ENCODE data around the gene SLC44A1.

Gene SLC44A1

DNA sequence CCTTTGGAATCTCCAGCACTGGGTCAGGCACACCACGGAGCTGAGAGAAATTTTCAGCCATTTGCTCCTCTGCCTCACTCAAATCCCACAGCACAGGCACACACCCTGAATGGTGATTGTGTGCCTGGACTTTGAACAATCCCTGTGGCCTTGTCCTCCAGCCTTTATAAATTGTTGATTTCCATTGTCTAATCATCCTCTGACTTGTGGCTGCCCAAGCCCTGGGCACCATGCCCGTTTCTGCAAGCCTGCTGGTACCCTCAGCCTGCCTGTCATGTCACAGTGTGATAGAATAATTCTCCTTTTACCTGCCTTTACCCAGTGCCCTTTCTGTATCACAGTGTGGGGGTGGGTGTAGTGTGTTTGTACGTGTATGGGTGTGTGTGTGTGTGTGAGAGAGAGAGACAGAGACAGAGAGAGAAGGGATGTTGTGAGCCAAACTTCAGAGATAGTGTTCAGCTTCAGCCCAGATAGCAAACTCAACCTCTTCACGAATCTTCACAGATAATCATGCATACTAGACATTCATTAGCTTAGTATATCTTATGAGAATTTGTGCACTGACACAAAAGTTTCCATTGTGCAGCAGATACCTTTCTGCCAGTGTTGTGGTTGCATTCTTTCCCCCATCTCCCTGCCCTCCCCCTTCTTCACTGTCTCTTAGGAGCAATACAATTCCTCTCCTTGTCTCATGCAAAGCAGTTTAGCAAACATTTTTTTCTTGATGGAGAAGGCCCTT, 27.8 kb upstream of the SLC44A1 start:
- Histone ChIP-seq H3K9me3 (replicated peaks in 1 of 2; ENCODE audit: control insufficient read depth in 2 of 2, insufficient read depth in 1 of 2, low read depth in 1 of 2, low read length in 2 of 2) (no peaks in the 10 kb centered on the region), H4K8ac (ENCODE audit: low read depth, low read length) (no peak overlapping the region), H3K23ac (ENCODE audit: low read depth, low read length, poor library complexity) (no peak overlapping the region), H4K91ac (ENCODE audit: low read depth, low read length, poor library complexity) (no peak overlapping the region), H3K4me2 (ENCODE audit: insufficient read depth, low read length, poor library complexity, severe bottlenecking) (no peak overlapping the region), H3K18ac (ENCODE audit: low read length) (no peak overlapping the region), H3K4me3 (ENCODE audit: low read length in 2 of 2) (no peak overlapping the region), H2AK5ac (ENCODE audit: low read depth, low read length) (no peak overlapping the region), H3K79me1 (ENCODE audit: low read depth, low read length) (no peaks in the 10 kb centered on the region), H3K4ac (ENCODE audit: low read length) (no peak overlapping the region), H2BK120ac (ENCODE audit: low read depth, low read length) (no peak overlapping the region), H3K9ac (ENCODE audit: low read depth, low read length, poor library complexity) (no peak overlapping the region), H2BK15ac (ENCODE audit: low read length) (no peak overlapping the region), H3K27ac (replicated peaks; ENCODE audit: low read length) (no peak overlapping the region), H3K4me1 (ENCODE audit: control insufficient read depth in 2 of 2, insufficient read depth in 1 of 2, low read depth in 1 of 2, low read length in 2 of 2) (peaks cover 2 to 4% of the 10 kb centered on the region in 2 donors), H2BK12ac (ENCODE audit: low read length) (no peak overlapping the region), H2AFZ (ENCODE audit: low read length) (peak overlapping the region; percentile 34), H3K14ac (ENCODE audit: low read length) (no peak overlapping the region), H3K36me3 (replicated peaks in 1 of 2; ENCODE audit: control insufficient read depth in 2 of 2, insufficient read depth in 2 of 2, low read length in 2 of 2) (no peaks in the 10 kb centered on the region), H2BK5ac (ENCODE audit: low read length) (no peak overlapping the region), H3K27me3 (ENCODE audit: control insufficient read depth in 3 of 3, insufficient read depth in 3 of 3, low read depth in 1 of 3, low read length in 3 of 3) (no peaks in the 10 kb centered on the region)
- DNase-seq (ENCODE audit: low spot score) = no peak
- no CpG with 5 or more reads among the region's 4 CpGs for WGBS, 2 donors (ENCODE audit: extremely low coverage in 2 of 2, insufficient read length in 2 of 2, insufficient replicate concordance in 1 of 2)

DNA sequence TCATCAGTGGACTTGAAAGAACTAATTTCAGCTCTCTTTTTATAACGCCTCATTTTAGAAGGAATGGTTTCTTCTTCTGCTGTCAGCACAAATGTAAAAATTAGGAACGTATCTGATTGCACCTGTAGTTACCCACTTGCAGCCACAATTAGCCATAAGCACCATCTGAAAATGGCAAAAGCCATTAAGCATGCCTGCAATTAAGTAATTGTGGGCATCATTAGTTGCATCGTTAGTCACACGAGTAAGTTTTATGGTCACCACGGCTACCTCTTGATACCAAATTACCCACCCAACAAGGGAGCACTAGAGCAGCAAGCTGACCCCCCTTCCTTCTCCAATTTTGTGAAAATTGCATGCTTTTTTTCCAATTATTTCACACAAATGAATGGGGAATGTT, 25.8 kb upstream of the SLC44A1 start:
- H3K18ac ChIP-seq (ENCODE audit: low read length) = no peak overlapping the region
- H2AK5ac ChIP-seq (ENCODE audit: low read depth, low read length) = no peak overlapping the region
- no peak overlapping the region for H3K9ac ChIP-seq (ENCODE audit: low read depth, low read length, poor library complexity)
- no peak overlapping the region for H4K91ac ChIP-seq (ENCODE audit: low read depth, low read length, poor library complexity)
- no peak overlapping the region for H3K14ac ChIP-seq (ENCODE audit: low read length)
- H3K23ac ChIP-seq (ENCODE audit: low read depth, low read length, poor library complexity) = no peak overlapping the region
- no peak overlapping the region for H2BK15ac ChIP-seq (ENCODE audit: low read length)
- no peak overlapping the region for H2BK12ac ChIP-seq (ENCODE audit: low read length)
- H3K4me1 ChIP-seq (ENCODE audit: control insufficient read depth in 2 of 2, insufficient read depth in 1 of 2, low read depth in 1 of 2, low read length in 2 of 2) = peaks cover 2 to 4% of the 10 kb centered on the region in 2 donors
- no peak overlapping the region for H2AFZ ChIP-seq (ENCODE audit: low read length)
- no peak overlapping the region for H2BK5ac ChIP-seq (ENCODE audit: low read length)
- H3K27me3 ChIP-seq (ENCODE audit: control insufficient read depth in 3 of 3, insufficient read depth in 3 of 3, low read depth in 1 of 3, low read length in 3 of 3) = no peaks in the 10 kb centered on the region
- H3K79me1 ChIP-seq (ENCODE audit: low read depth, low read length) = no peaks in the 10 kb centered on the region
- no peak overlapping the region for H3K4me2 ChIP-seq (ENCODE audit: insufficient read depth, low read length, poor library complexity, severe bottlenecking)
- no peak for DNase-seq (ENCODE audit: low spot score)
- H3K36me3 ChIP-seq (replicated peaks in 1 of 2; ENCODE audit: control insufficient read depth in 2 of 2, insufficient read depth in 2 of 2, low read length in 2 of 2) = no peaks in the 10 kb centered on the region
- H4K8ac ChIP-seq (ENCODE audit: low read depth, low read length) = no peak overlapping the region
- WGBS, 2 donors (ENCODE audit: extremely low coverage in 2 of 2, insufficient read length in 2 of 2, insufficient replicate concordance in 1 of 2) = no CpG with 5 or more reads among the region's 5 CpGs
- peaks cover 0 to 5% of the 10 kb centered on the region in 2 donors for H3K9me3 ChIP-seq (replicated peaks in 1 of 2; ENCODE audit: control insufficient read depth in 2 of 2, insufficient read depth in 1 of 2, low read depth in 1 of 2, low read length in 2 of 2)
- no peak overlapping the region for H3K27ac ChIP-seq (replicated peaks; ENCODE audit: low read length)
- no peak overlapping the region for H3K4ac ChIP-seq (ENCODE audit: low read length)
- no peak overlapping the region for H2BK120ac ChIP-seq (ENCODE audit: low read depth, low read length)
- H3K4me3 ChIP-seq (ENCODE audit: low read length in 2 of 2) = no peak overlapping the region

DNA sequence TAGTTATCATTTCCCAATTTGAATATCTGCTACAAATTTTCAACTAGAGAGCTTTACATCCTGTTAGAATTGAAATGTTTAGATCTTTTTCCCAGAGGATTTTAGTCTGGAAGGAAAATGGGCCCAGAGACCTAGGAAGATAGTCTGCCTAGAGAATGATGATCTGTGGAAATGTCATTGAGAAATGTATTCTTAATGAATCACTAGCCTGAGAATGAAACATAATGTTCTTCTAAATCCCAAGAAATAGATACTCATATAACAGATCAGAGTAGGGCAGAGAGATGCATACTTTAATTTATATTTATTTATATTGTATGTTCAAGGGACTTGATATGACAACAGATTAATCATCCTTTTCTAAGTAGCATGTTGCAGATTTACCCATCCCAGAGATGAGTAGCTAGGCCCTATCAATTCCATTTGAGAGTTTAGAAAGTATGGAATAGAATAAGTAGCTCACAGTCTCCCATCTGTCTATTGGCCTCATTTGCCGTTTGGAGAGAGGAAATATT, 25.1 kb upstream of the SLC44A1 start:
- H4K8ac ChIP-seq (ENCODE audit: low read depth, low read length) = no peak overlapping the region
- no peak overlapping the region for H3K4me2 ChIP-seq (ENCODE audit: insufficient read depth, low read length, poor library complexity, severe bottlenecking)
- no peak for DNase-seq (ENCODE audit: low spot score)
- no peak overlapping the region for H2BK5ac ChIP-seq (ENCODE audit: low read length)
- no peak overlapping the region for H3K27ac ChIP-seq (replicated peaks; ENCODE audit: low read length)
- no peak overlapping the region for H3K14ac ChIP-seq (ENCODE audit: low read length)
- no peak overlapping the region for H2BK15ac ChIP-seq (ENCODE audit: low read length)
- WGBS, 2 donors (ENCODE audit: extremely low coverage in 2 of 2, insufficient read length in 2 of 2, insufficient replicate concordance in 1 of 2) = no CpG with 5 or more reads among the region's 1 CpG
- no peak overlapping the region for H3K4me3 ChIP-seq (ENCODE audit: low read length in 2 of 2)
- H2AFZ ChIP-seq (ENCODE audit: low read length) = no peak overlapping the region
- H3K4me1 ChIP-seq (ENCODE audit: control insufficient read depth in 2 of 2, insufficient read depth in 1 of 2, low read depth in 1 of 2, low read length in 2 of 2) = peaks cover 2 to 4% of the 10 kb centered on the region in 2 donors
- H3K9me3 ChIP-seq (replicated peaks in 1 of 2; ENCODE audit: control insufficient read depth in 2 of 2, insufficient read depth in 1 of 2, low read depth in 1 of 2, low read length in 2 of 2) = peaks cover 0 to 7% of the 10 kb centered on the region in 2 donors
- no peak overlapping the region for H3K9ac ChIP-seq (ENCODE audit: low read depth, low read length, poor library complexity)
- no peak overlapping the region for H3K18ac ChIP-seq (ENCODE audit: low read length)
- no peak overlapping the region for H2BK12ac ChIP-seq (ENCODE audit: low read length)
- H2AK5ac ChIP-seq (ENCODE audit: low read depth, low read length) = no peak overlapping the region
- H2BK120ac ChIP-seq (ENCODE audit: low read depth, low read length) = no peak overlapping the region
- no peaks in the 10 kb centered on the region for H3K27me3 ChIP-seq (ENCODE audit: control insufficient read depth in 3 of 3, insufficient read depth in 3 of 3, low read depth in 1 of 3, low read length in 3 of 3)
- no peaks in the 10 kb centered on the region for H3K36me3 ChIP-seq (replicated peaks in 1 of 2; ENCODE audit: control insufficient read depth in 2 of 2, insufficient read depth in 2 of 2, low read length in 2 of 2)
- H4K91ac ChIP-seq (ENCODE audit: low read depth, low read length, poor library complexity) = no peak overlapping the region
- no peak overlapping the region for H3K23ac ChIP-seq (ENCODE audit: low read depth, low read length, poor library complexity)
- H3K79me1 ChIP-seq (ENCODE audit: low read depth, low read length) = no peaks in the 10 kb centered on the region
- H3K4ac ChIP-seq (ENCODE audit: low read length) = no peak overlapping the region

DNA sequence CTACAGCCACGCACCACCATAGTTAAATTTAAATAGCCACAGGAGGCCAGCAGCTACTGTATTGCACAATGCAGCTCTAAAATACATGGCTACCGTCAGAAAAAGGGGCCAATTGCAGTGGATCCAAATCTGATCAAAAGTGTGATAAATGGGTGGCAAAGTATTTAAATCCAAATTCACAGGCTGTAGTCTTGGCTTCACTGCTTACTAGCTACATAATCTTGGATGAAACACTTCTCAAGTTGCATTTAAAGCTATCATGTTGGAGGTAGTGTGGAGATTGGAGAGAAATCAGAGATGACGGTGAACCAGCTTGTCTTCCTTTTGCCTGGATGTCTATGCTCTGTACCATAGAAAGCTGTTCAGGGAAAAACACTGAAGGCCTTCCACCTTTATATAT, 24.0 kb upstream of the SLC44A1 start:
- Histone ChIP-seq H3K4ac (ENCODE audit: low read length) (no peak overlapping the region), H2BK120ac (ENCODE audit: low read depth, low read length) (no peak overlapping the region), H3K4me1 (ENCODE audit: control insufficient read depth in 2 of 2, insufficient read depth in 1 of 2, low read depth in 1 of 2, low read length in 2 of 2) (peaks cover 2 to 4% of the 10 kb centered on the region in 2 donors), H2BK5ac (ENCODE audit: low read length) (no peak overlapping the region), H3K18ac (ENCODE audit: low read length) (no peak overlapping the region), H3K9me3 (replicated peaks in 1 of 2; ENCODE audit: control insufficient read depth in 2 of 2, insufficient read depth in 1 of 2, low read depth in 1 of 2, low read length in 2 of 2) (peaks cover 4 to 11% of the 10 kb centered on the region in 2 donors), H2BK15ac (ENCODE audit: low read length) (no peak overlapping the region), H3K9ac (ENCODE audit: low read depth, low read length, poor library complexity) (no peak overlapping the region), H3K27ac (replicated peaks; ENCODE audit: low read length) (no peak overlapping the region), H3K4me3 (ENCODE audit: low read length in 2 of 2) (no peak overlapping the region), H3K36me3 (replicated peaks in 1 of 2; ENCODE audit: control insufficient read depth in 2 of 2, insufficient read depth in 2 of 2, low read length in 2 of 2) (no peaks in the 10 kb centered on the region), H4K8ac (ENCODE audit: low read depth, low read length) (no peak overlapping the region), H2AK5ac (ENCODE audit: low read depth, low read length) (no peak overlapping the region), H3K23ac (ENCODE audit: low read depth, low read length, poor library complexity) (no peak overlapping the region), H3K27me3 (ENCODE audit: control insufficient read depth in 3 of 3, insufficient read depth in 3 of 3, low read depth in 1 of 3, low read length in 3 of 3) (no peaks in the 10 kb centered on the region), H4K91ac (ENCODE audit: low read depth, low read length, poor library complexity) (no peak overlapping the region), H2AFZ (ENCODE audit: low read length) (no peak overlapping the region), H3K14ac (ENCODE audit: low read length) (no peak overlapping the region), H2BK12ac (ENCODE audit: low read length) (no peak overlapping the region), H3K79me1 (ENCODE audit: low read depth, low read length) (no peaks in the 10 kb centered on the region), H3K4me2 (ENCODE audit: insufficient read depth, low read length, poor library complexity, severe bottlenecking) (no peak overlapping the region)
- no peak for DNase-seq (ENCODE audit: low spot score)
- no CpG with 5 or more reads among the region's 3 CpGs for WGBS, 2 donors (ENCODE audit: extremely low coverage in 2 of 2, insufficient read length in 2 of 2, insufficient replicate concordance in 1 of 2)
